Gastrocnemius medialis (tissue), 4 donors: ENCODE data around the gene BBS12. TPM values are rescaled to one million over a fixed set of nuclear protein-coding genes. Genes with fewer than 3 reads are reported as not detected.

Source experiments
- ATAC-seq, 2 donors: fragments of 150-250 bp; one replicate each; pipeline ENCODE4 v1.9.1; 2016
- DNase-seq, 2 donors: peaks; one replicate each; pipeline ENCODE4 v3.0.0-alpha.2; 2019
- H3K27ac ChIP-seq, 4 donors: fragments of 200-600 bp; sonication (generic); 1 replicate in 1 of 4; 2 replicates in 3 of 4; pipeline ENCODE4 v1.5.1; 2016 to 2018; ENCODE audit warnings: mild to moderate bottlenecking in 2 of 4, moderate library complexity in 1 of 4
- H3K27me3 ChIP-seq, 3 donors: fragments of 200-600 bp; sonication (generic) in 2 of 3; 1 replicate in 1 of 3; 2 replicates in 2 of 3; pipeline versions ENCODE4 v1.5.1 to v1.6.0; 2016 to 2019; ENCODE audit warnings: mild to moderate bottlenecking in 1 of 3, moderate library complexity in 1 of 3
- H3K36me3 ChIP-seq, 2 donors: fragments of 200-600 bp; sonication (generic) in 1 of 2; one replicate each; pipeline ENCODE4 v1.5.1; 2017 to 2018
- H3K4me1 ChIP-seq, 2 donors: fragments of 200-600 bp; sonication (generic) in 1 of 2; one replicate each; pipeline ENCODE4 v1.5.1; 2016 to 2017; ENCODE audit warnings: mild to moderate bottlenecking in 2 of 2
- H3K4me3 ChIP-seq, 4 donors: fragments of 200-600 bp; sonication (generic) in 3 of 4; 1 replicate in 1 of 4; 2 replicates in 3 of 4; pipeline ENCODE4 v1.5.1; 2016 to 2019; ENCODE audit warnings: mild to moderate bottlenecking in 2 of 4
- H3K9me3 ChIP-seq, 3 donors: fragments of 200-600 bp; sonication (generic) in 2 of 3; 1 replicate in 1 of 3; 2 replicates in 2 of 3; pipeline ENCODE4 v1.5.1; 2016 to 2019
- POLR2A ChIP-seq, 2 donors: fragments of 450-650 bp; IDR thresholded peaks; one replicate each; pipeline ENCODE4 v1.6.1; 2017; ENCODE audit warnings: antibody characterized with exemption in 2 of 2, mild to moderate bottlenecking in 2 of 2, moderate library complexity in 2 of 2
- in situ Hi-C, 4 donors: fragments of 200-750 bp; cut with MboI; loops; one replicate each; pipeline versions ENCODE4 v1.15.0 to v1.8.0; 2017; ENCODE audit warnings: low sequenced_read_pairs in 4 of 4
- intact Hi-C: fragments of 100-400 bp; cut with DNase I; formaldehyde crosslinking; loops from one replicate; pipeline ENCODE4 v1.15.1; 2023; ENCODE audit warnings: low total_unique reads
- total RNA-seq, 4 donors: library from RNA; depleted of rRNA; stranded (reverse); fragments of >200 nt; gene quantifications; one replicate each; pipeline versions ENCODE4 v1.1.0 to v1.2.3, GENCODE V29; 2016
- TF ChIP-seq, protein P1 (sequence below), 5 experiments: fragments of 450-650 bp in 3 of 5; fragments of 200-600 bp in 2 of 5; sonication (generic) in 2 of 5; IDR thresholded peaks in 4 of 5; conservative IDR thresholded peaks in 1 of 5; 1 replicate in 4 of 5; 2 replicates in 1 of 5; pipeline ENCODE4 v1.5.1; 2016 to 2019; ENCODE audit warnings: antibody characterized with exemption in 5 of 5, mild to moderate bottlenecking in 3 of 5, moderate library complexity in 3 of 5

BBS12 gene
- total RNA-seq, 4 donors from 2014 or later, result 0.61 to 1.9 (median 1.3) TPM

DNA sequence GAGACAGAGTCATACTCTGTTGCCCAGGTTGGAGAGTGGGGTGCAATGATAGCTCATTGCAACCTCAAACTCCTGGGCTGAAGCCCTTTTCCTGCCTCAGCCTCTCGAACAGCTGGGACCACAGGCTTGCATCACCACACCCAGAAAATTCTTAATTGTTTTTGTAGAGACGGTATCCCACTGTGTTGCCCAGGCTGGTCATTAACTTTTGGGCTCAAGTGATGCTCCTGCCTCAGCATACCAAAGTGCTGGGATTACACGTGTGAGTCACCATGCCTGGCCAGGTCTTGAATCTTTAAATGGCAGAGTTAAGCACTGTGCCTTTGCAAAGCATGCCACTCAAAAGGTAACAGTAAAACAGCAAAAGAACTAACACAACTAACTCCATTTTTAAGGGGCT lies 28.6 kb upstream of the BBS12 start:
- intact Hi-C loops, result no loop called here
- H3K36me3 ChIP-seq, result no peaks in the 10 kb centered on the region
- no peak overlapping the region for H3K27ac ChIP-seq
- in situ Hi-C loops, result no loop called here
- H3K4me3 ChIP-seq, result no peak overlapping the region
- H3K9me3 ChIP-seq, result no peaks in the 10 kb centered on the region
- no peaks in the 10 kb centered on the region for H3K27me3 ChIP-seq
- ATAC-seq, result no peak
- no peak for TF ChIP-seq POLR2A (IDR thresholded peaks at IDR 0.05)
- TF ChIP-seq, protein P1, sequence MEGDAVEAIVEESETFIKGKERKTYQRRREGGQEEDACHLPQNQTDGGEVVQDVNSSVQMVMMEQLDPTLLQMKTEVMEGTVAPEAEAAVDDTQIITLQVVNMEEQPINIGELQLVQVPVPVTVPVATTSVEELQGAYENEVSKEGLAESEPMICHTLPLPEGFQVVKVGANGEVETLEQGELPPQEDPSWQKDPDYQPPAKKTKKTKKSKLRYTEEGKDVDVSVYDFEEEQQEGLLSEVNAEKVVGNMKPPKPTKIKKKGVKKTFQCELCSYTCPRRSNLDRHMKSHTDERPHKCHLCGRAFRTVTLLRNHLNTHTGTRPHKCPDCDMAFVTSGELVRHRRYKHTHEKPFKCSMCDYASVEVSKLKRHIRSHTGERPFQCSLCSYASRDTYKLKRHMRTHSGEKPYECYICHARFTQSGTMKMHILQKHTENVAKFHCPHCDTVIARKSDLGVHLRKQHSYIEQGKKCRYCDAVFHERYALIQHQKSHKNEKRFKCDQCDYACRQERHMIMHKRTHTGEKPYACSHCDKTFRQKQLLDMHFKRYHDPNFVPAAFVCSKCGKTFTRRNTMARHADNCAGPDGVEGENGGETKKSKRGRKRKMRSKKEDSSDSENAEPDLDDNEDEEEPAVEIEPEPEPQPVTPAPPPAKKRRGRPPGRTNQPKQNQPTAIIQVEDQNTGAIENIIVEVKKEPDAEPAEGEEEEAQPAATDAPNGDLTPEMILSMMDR (IDR thresholded peaks at IDR 0.05 in 4 of 5, conservative IDR thresholded peaks at IDR 0.05 in 1 of 5), result no peak
- DNase-seq, result no peak
- peaks cover 3 to 10% of the 10 kb centered on the region in 2 donors for H3K4me1 ChIP-seq

- no peak for TF ChIP-seq POLR2A (IDR thresholded peaks at IDR 0.05)
- TF ChIP-seq, protein P1 (IDR thresholded peaks at IDR 0.05 in 4 of 5, conservative IDR thresholded peaks at IDR 0.05 in 1 of 5), result no peak
- Histone ChIP-seq H3K27me3 (no peaks in the 10 kb centered on the region), H3K4me1 (peaks cover 2 to 9% of the 10 kb centered on the region in 2 donors), H3K4me3 (no peak overlapping the region), H3K9me3 (no peaks in the 10 kb centered on the region), H3K36me3 (no peaks in the 10 kb centered on the region), H3K27ac (no peak overlapping the region)
- intact Hi-C loops, result no loop called here
- ATAC-seq, result no peak
- in situ Hi-C loops, result no loop called here
- no peak for DNase-seq
These were observed 27.5 kb upstream of the BBS12 start for GRCh38 chr4:122705009-122705408.

DNA sequence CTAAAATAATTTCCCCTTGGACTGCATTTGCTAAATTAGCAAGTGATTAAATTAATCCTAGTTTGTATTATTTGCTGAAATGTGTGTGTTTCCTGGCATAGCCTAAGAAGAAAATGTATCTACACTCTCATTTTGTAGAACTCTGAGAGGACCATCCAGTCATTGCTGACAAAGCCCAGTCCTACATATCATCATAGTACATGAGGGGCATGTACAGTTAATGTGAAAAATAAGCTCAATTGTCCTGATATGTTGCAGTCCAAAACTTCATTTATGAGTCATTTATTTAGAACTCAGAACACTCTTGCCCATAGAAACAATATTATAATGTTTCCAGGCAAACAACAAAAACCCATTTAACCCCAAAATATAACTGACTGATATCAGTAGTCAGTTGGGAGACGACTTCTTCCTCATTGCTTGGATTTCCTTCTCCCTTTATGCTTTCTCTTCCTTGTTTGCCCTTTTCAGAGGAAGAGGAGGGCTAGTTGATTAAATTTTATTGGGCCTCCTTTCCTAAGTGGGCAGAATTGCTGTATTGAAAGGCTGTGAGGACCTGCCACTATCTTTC lies 26.9 kb upstream of the BBS12 start:
- TF ChIP-seq, protein P1 (IDR thresholded peaks at IDR 0.05 in 4 of 5, conservative IDR thresholded peaks at IDR 0.05 in 1 of 5), result no peak
- no peak for TF ChIP-seq POLR2A (IDR thresholded peaks at IDR 0.05)
- no peak overlapping the region for H3K27ac ChIP-seq
- ATAC-seq, result no peak
- no peak overlapping the region for H3K4me3 ChIP-seq
- H3K9me3 ChIP-seq, result no peaks in the 10 kb centered on the region
- H3K27me3 ChIP-seq, result no peaks in the 10 kb centered on the region
- intact Hi-C loops, result no loop called here
- no peaks in the 10 kb centered on the region for H3K36me3 ChIP-seq
- no peak for DNase-seq
- in situ Hi-C loops, result no loop called here
- peaks cover 5 to 8% of the 10 kb centered on the region in 2 donors for H3K4me1 ChIP-seq

DNA sequence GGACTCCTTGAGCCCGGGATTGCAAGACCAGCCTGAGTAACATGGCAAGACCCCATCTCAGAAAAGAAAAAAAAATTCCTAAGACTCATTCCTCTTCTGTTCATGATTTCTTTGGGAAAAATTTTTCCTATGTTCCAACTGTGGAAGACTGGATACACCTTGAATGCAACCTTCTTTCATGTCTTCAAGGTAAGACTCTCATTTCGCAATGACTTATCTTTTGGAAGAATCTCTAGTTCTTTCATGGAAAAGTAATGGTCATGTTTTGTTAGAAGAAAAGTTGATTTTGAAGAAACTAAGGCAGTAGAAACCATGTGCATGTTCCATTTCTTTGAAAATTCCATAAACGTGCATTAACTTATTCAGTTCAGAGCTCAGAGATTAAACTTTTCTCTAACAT lies 26.0 kb upstream of the BBS12 start:
- H3K9me3 ChIP-seq, result no peaks in the 10 kb centered on the region
- TF ChIP-seq, protein P1 (IDR thresholded peaks at IDR 0.05 in 4 of 5, conservative IDR thresholded peaks at IDR 0.05 in 1 of 5), result no peak
- TF ChIP-seq POLR2A (IDR thresholded peaks at IDR 0.05), result no peak
- no peaks in the 10 kb centered on the region for H3K27me3 ChIP-seq
- ATAC-seq (no peak), DNase-seq (no peak)
- in situ Hi-C loops (no loop called here), intact Hi-C loops (no loop called here)
- H3K4me1 ChIP-seq, result peaks cover 5% of the 10 kb centered on the region in 2 donors
- H3K27ac ChIP-seq, result no peak overlapping the region
- no peaks in the 10 kb centered on the region for H3K36me3 ChIP-seq
- H3K4me3 ChIP-seq, result no peak overlapping the region

DNA sequence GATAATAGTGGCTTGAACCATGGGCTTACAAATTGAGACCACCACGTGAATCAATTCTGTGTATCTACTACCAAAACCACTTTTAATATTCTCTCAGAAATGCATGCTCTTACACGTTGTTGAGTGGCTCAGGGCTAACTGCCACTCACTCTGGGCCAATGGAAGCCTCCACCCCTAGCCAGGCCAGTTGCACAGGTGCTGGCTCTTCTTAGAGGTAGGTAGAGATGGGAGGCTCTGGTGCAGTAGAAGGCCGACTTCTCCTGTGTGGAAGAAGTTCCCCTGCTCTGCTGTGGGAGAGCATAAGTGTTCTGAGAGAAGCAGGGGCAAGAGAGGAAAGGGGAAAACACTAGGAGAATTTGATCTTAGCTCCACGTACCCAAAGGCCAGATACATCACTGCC lies 25.0 kb upstream of the BBS12 start:
- no peak overlapping the region for H3K4me3 ChIP-seq
- no peak overlapping the region for H3K27ac ChIP-seq
- in situ Hi-C loops, result no loop called here
- peaks cover 5% of the 10 kb centered on the region in 2 donors for H3K4me1 ChIP-seq
- TF ChIP-seq, protein P1 (IDR thresholded peaks at IDR 0.05 in 4 of 5, conservative IDR thresholded peaks at IDR 0.05 in 1 of 5), result no peak
- TF ChIP-seq POLR2A (IDR thresholded peaks at IDR 0.05), result no peak
- DNase-seq, result no peak
- no peaks in the 10 kb centered on the region for H3K9me3 ChIP-seq
- no peaks in the 10 kb centered on the region for H3K36me3 ChIP-seq
- H3K27me3 ChIP-seq, result no peaks in the 10 kb centered on the region
- no peak for ATAC-seq
- intact Hi-C loops, result no loop called here
